Prostate gland (tissue), 2 donors: ENCODE results near the gene COL4A1.

ENCODE experiments used
- POLR2A ChIP-seq: fragments of 450-650 bp; IDR thresholded peaks from one replicate; pipeline ENCODE4 v1.6.1; 2016; ENCODE audit warnings: antibody characterized with exemption, mild to moderate bottlenecking
- TF ChIP-seq, protein P1 (sequence below), 4 experiments: fragments of 200-600 bp in 2 of 4; fragments of 450-650 bp in 2 of 4; sonication (generic) in 2 of 4; IDR thresholded peaks; 1 replicate in 3 of 4; 2 replicates in 1 of 4; pipeline ENCODE4 v1.5.1; 2016 to 2019; ENCODE audit warnings: antibody characterized with exemption in 4 of 4, mild to moderate bottlenecking in 2 of 4, moderate library complexity in 2 of 4

DNA sequence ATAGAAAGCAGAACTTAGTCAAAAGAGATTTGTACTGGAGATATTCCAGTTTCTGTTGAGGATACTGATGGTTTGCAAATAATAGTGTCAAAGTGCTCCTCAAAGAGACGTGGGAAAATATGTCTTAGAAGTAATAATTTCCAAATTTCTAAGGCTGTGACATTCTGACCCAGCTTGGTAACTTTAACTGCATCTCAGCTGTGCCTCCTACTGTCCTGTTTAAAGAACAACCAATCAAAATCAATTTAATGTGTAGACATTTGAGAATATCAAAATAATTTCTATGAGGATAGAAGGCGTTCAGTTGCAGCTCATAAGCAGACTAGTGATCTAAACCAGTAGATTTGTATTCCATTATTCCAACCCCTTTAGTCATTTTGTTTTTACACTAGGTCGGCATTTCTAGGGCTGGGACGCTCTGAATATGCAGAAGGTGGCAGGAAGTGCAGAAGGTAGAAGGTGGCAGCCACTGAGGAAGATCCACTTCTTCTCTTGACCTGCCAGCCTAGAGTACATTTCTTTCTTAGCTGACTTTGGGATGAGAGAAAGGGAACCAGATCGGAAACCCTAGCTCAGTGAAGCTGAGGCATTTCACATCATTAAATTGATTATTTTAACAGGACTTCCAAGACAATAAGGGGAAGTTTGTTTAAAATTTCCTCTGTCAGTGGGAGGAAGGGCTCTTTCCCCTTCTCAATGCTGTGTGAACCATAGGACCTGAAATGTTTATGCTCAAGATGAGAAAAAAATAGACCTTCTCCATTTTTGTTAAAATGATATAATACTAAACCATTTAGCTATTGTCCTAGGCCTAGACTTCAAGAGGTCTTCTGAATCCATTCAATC, 67.5 kb downstream of the COL4A1 start:
- TF ChIP-seq, protein P1, sequence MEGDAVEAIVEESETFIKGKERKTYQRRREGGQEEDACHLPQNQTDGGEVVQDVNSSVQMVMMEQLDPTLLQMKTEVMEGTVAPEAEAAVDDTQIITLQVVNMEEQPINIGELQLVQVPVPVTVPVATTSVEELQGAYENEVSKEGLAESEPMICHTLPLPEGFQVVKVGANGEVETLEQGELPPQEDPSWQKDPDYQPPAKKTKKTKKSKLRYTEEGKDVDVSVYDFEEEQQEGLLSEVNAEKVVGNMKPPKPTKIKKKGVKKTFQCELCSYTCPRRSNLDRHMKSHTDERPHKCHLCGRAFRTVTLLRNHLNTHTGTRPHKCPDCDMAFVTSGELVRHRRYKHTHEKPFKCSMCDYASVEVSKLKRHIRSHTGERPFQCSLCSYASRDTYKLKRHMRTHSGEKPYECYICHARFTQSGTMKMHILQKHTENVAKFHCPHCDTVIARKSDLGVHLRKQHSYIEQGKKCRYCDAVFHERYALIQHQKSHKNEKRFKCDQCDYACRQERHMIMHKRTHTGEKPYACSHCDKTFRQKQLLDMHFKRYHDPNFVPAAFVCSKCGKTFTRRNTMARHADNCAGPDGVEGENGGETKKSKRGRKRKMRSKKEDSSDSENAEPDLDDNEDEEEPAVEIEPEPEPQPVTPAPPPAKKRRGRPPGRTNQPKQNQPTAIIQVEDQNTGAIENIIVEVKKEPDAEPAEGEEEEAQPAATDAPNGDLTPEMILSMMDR (IDR thresholded peaks at IDR 0.05), result no peak
- no peak for TF ChIP-seq POLR2A
